Inferior parietal cortex (tissue), 1 donor: Measurements from ENCODE around the gene RALGAPA2.

ENCODE experiments used
- DNase-seq: peaks from one replicate; pipeline ENCODE4 v3.0.0-alpha.2; 2016; ENCODE audit errors: extremely low spot score

Gene RALGAPA2

DNA sequence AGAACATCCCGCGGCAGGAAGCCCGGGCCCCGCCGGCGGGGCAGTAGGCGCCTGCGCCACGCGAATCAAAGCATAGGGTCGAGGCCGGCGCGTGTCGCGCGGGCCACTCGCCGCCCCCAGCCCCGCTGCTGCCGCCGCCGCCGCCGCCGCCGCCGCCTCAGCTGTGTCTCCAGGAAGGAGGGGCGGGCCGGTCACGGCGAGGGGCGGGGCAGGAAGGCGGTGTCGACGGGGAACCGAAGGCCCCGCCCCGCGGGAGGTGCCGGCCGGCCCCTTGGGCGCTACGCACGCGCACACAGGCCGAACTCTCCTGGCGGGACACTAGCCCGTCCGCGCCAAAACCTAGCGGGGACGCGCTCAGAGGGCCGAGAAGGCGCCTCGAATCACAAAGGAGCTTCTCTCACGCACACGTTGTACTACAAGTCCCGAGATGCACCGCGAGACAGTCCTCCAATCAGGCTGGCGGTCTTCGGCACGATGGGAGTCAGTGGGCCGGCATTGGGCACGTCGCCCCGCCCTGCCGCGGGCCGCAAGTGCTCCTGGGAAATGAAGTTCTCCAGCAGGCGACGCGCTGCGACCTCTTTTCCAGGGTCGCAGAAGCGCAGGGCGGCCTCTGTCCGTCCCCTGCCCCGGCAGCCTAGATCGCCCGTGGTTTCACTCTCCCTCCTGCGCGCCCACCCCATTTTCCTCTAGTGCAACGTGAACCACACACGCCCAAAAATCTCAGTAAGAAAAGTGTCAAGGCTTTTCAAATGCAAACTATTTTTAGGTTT lies at the start of gene RALGAPA2:
Gene RALGAPA2 (minus strand): TSS at position 171 of the 770 bp plus-strand sequence. CDS start 164 bp downstream, at position 7.
- DNase-seq, result peak; percentile 99

DNA sequence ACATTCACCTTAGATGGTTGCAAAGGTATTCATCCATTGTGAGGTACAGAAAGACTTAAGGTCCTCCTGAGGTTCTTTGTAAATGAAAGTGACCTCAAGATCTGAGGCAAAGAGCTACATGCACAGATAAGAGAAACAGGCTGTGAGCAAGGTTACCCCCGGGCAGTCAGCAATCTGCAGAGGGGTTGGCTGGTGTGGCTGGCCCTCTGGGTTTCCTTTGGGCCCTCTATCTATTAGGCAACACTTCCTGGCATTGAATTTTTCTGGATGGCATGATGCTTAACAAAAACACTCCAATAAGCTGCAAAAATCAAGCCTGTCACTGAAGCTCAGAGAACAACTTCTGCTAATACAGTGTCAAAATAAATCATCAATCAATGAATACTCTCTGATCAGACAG lies 48.9 kb upstream of the RALGAPA2 start:
- DNase-seq, result no peak

GRCh38 chr20:20759132-20759531 lies 46.7 kb upstream of the RALGAPA2 start:
- no peak for DNase-seq

GRCh38 chr20:20755674-20756319 lies 43.4 kb upstream of the RALGAPA2 start:
- no peak for DNase-seq

DNA sequence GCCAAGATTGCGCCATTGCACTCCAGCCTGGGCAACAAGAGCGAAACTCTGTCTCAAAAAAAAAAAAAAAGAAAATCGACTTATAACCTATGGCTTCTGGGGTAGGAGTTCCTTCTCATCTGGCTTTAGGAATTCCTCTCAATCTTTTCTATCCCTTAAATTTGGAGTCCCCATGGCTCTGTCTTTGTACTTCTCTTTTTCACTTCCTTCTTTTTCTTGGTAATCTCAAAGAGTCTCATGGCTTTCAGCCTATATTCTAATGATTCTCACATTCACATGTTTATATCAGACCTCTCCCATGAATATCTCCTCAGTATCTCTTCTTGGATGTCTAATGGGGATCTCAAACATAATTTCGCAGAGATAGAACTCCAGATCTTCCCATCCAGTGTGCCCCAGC lies 42.8 kb upstream of the RALGAPA2 start:
- no peak for DNase-seq

DNA sequence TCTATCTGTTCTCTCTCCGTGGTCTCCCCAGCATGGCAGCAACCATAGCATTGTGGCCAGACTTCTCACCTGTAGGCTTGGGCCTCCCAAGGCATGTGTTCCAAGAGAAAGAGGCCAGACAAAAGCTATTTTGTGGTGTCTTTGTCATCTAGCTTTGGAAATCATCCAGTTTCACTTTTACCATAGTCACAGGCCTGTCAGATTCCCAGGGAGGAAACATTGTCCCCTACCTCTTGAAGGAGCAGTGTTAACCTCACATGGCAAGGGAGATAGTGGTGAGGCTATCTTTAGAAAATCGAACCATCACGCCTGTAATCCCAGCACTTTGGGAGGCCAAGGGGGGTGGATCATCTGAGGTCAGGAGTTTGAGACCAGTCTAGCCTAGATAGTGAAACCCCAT lies 42.3 kb upstream of the RALGAPA2 start:
- DNase-seq, result no peak

GRCh38 chr20:20752712-20753111 lies 40.3 kb upstream of the RALGAPA2 start:
- no peak for DNase-seq

GRCh38 chr20:20747298-20747697 lies 34.9 kb upstream of the RALGAPA2 start:
- DNase-seq, result no peak

DNA sequence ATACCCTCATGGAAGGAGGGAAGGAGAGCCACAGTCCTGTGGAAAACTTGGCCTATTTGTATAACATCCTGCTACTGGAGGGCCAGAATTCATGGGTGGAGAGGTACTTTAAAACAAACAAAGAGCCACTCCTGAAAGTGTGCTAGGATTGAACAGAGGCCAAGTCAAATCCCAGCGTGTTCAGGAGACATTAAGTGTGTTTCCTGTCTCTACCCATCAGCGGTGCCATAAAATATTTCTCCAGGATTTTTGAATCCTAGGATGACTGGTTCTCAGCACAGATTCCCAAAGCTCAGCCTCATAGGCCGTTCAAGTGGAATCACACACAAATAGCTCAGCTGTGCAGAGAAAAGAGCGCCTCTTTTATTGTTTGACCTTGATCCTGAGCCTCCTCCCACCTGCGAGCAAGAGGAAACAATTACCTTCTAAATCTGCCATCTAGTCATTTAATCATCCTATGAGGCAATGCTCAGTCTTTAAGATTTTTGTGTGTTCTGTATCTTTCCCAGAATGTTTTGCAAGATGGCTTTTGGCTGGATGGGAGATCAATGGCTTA lies 31.8 kb upstream of the RALGAPA2 start:
- DNase-seq, result no peak

DNA sequence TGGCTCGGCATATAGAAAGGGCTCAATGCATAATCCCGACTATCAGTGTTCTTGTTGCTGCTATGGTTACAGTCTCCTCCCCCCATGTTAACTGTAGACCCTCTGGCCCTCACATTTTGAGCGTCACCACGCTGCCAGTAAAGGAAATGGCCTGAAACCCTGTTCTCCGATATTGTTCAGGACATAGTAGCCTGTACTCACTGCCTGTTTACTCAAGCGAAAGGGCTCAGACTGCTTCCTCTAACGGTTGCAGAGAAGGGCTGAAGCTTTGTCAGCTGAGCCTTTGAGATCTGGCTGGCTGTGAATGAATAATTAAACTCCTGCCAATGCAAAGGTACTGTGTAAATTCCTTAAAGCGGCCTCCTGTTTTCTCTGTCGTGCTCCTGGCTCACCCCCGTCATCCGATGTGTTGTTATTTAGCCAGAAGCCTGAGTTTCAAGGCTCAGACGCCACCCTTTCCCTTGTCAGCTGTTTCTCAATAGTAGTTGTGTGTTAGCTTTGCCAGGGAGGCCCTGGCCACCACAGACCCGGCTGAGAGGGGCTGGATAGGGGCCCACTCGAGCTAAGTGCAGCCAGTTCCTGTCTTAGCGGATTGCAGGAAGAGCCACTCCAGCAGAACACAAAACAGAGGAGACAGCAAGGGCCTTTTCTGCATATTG lies 31.2 kb upstream of the RALGAPA2 start:
- peak; percentile 45 for DNase-seq

DNA sequence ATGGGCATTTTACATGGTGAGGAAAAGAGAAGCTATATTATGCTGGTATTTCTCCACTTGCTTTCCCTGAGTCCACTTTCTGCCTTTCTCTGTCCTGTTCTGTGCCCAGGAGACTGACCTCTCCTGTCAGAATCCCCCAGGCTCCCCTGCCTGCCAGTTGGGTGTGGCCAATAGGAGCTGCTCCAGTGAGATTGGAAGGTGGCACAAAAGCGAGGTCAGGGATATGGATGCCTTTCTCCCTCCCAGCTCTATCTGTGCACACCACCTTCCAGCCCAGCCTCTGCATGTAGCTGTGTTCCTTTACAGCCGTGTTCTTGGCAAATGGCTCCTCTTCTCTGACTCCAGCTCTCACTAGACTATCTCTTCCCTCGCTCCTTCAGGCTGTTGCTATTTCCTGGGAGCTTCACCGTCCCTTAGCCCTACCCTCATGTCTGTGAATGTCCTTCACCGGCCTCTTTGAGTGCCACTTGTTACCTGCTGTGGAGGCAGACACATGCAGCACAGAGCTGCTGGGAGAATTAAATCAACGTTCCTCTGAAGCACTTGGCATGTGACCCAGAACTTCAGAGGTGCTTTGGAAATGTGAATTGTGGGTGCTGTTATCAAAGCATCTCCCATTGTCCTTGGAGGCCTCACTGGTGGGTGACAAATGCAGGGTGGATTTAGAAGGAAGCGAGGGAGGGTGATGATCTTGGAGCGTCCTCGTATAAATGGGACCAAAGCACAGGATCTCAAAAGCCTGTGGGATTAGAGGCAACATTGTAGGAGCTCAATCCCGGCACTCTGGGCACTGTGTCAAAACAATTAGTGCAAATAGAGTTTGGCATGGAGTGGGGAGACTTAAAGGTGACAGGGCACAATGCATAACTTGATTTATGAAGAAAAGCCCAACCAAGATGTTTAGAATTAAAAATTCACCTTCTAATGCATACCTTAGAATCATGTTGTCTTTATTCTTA lies 28.9 kb upstream of the RALGAPA2 start:
- no peak for DNase-seq

- DNase-seq, result no peak
These were observed 28.1 kb upstream of the RALGAPA2 start for GRCh38 chr20:20740541-20740940.

DNA sequence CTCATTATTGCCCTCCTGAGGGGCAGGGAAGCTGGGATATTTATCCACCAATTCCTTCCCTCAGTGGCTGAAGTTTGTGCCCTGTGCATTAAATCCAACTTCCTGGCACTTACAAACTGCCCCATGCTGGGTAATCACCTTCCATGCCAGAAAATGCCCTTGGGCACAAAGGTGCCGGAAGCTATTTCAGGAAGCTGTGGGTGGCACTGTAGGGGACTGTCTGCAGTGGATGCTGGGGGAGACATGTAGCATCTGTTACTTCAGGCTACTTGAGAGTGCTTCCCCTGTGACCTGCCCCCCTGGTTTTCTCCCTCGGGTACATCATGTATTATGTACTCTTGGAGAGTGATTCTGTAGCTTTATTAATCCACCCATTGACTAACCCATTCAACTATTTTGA lies 24.7 kb upstream of the RALGAPA2 start:
- DNase-seq, result no peak

DNA sequence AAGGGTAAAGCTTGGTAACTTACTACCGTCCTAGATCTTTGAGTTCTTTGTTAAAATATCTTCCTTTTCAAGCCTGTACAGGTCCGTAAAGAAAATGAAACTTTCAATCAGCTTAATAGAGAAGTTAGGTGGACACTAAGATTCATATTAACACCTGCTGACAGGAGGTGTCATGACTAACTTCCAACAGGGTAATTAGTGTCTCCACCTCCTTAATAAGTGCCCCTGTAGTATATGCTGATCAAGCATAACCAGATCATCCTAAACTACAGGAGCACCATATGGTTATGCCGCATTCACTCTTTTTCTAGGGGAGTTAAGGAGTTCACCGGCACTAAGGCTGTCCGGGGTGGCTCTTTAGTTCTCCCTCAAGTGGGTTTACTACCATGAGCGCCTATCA lies 23.9 kb upstream of the RALGAPA2 start:
- no peak for DNase-seq

DNA sequence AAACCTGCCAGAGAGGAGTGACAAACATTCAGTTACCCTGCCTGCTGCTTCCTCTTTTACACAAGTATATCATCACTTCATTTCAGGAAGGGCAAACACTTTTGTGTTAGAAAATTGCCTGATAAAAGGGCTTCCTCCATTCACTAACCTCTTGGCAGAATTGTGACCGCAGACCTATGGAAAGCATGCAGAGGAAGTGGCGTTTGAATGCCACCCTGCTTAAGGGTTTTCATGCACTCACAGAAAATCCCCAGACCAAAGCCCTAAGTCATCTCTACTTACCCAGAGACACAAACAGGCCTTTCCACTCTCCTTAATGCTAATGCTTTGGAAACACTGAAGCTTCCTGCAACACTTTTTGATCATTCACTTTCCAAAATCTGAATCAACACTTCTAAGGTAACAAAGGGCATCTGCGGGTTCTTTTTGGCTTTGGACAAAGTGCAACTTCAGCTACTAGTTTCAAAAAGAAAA lies 22.1 kb upstream of the RALGAPA2 start:
- DNase-seq, result no peak

GRCh38 chr20:20733943-20734342 lies 21.5 kb upstream of the RALGAPA2 start:
- DNase-seq, result no peak

GRCh38 chr20:20732641-20733040 lies 20.2 kb upstream of the RALGAPA2 start:
- no peak for DNase-seq

DNA sequence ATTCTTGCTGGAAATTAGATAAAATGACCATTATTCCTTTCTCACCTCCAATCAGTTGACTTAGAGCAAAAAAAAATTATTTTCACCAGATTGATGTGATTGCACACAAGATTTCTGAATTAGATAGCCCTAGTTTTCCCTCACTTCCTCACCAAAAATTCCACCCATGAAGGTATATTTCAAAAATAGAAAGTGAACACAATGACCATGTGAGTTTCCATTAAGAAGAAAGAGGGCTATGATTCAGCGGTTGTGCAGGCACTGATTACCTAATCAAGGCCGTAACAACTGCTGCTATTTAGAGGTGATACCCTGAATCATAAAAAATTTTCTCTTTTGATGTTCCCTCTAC lies 19.5 kb upstream of the RALGAPA2 start:
- no peak for DNase-seq

GRCh38 chr20:20731000-20731944 lies 18.8 kb upstream of the RALGAPA2 start:
- no peak for DNase-seq

GRCh38 chr20:20729563-20729962 lies 17.1 kb upstream of the RALGAPA2 start:
- DNase-seq, result no peak
